ENCODE data around the gene TWIST1. TPM values are rescaled to one million over a fixed set of nuclear protein-coding genes. Genes with fewer than 3 reads are reported as not detected.

Gene TWIST1
- total RNA-seq, 1 experiment from 2014 or later: not detected

DNA sequence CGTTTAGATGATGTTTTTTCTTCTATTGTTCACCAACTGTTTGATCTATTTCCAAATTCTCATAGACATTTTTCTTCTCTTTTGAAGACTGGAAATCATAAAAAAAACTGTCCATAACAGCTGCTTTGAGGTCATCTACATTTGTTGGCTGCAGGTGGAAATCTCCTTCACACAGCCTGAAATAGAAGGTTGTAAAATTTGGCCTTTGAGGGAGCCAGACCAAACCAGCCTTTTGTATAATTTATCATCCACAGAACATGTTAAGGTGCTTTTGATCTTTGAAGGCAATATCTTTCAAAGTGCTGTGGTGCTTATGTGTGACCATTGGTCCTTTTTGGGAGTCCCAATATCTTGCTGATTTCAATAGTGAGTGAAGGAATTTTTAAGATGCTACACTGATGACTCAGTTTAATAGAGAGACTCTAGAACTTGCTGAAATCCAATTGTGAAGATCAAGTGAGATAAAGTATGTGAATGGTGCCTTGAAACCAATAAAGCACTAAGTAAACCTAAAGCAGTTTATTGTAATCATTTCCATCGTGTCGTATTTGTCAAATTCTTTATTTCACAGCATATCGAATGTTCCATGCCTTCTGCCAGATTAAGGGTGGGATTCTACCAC is 22.4 kb upstream of the TWIST1 start:
- BruUV-seq (replicated peaks): no TSS peak
- Histone ChIP-seq H3K27me3 (ENCODE audit: control insufficient read depth, insufficient read depth, low read length) (no peaks in the 10 kb centered on the region), H3K4me3 (ENCODE audit: low read depth in 2 of 2, low read length in 2 of 2) (no peak overlapping the region), H3K36me3 (ENCODE audit: control insufficient read depth, insufficient read depth, low read length) (no peaks in the 10 kb centered on the region), H3K4me1 (ENCODE audit: control insufficient read depth, insufficient read depth, low read length) (no peaks in the 10 kb centered on the region), H3K9me3 (ENCODE audit: control insufficient read depth, insufficient read depth, low read depth, low read length) (no peaks in the 10 kb centered on the region), H3K27ac (ENCODE audit: low read length) (no peak overlapping the region)
- DNase-seq (ENCODE audit: low read depth, low spot score) (no peak), ATAC-seq (no peak)
- in situ Hi-C loops (cut with HindIII; ENCODE audit: low pct_unique_long_range_greater_than_20kb, low sequenced_read_pairs) (no loop called here), intact Hi-C loops (cut with micrococcal nuclease; ENCODE audit: unreplicated experiment) (no loop called here)
- ChIA-PET CTCF (no interaction called here), POLR2A (no interaction called here)
- TF ChIP-seq SIN3A (IDR thresholded peaks at IDR 0.05; ENCODE audit: borderline replicate concordance, insufficient read depth, low read depth, low read length) (no peak), TCF7L2 (IDR thresholded peaks at IDR 0.05; ENCODE audit: low read depth, low read length) (peak; percentile 81; the same call in 1 of the 2 replicates), POLR2AphosphoS5 (IDR thresholded peaks at IDR 0.05; ENCODE audit: low read depth, low read length) (no peak)

DNA sequence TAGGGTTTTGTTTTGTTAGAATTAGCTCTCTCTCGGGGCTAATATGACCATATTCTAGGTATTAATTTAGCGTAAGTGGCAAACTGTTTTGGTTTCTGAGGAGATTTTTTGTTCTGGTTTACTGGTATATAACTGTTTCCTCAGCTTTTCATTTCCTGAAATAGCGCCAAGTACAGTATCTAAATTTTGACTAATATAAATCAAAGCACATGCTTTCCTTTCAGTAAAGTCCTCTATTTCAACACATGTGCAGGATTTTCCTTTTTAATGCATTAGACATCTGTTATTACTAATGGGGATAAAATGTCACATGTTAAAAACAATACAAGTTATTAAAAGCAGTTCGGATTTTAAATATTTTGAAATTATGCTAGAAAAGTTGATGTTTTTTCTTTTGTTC is 16.4 kb upstream of the TWIST1 start:
- ChIA-PET CTCF (no interaction called here), POLR2A (no interaction called here)
- in situ Hi-C loops (cut with HindIII; ENCODE audit: low pct_unique_long_range_greater_than_20kb, low sequenced_read_pairs): no loop called here
- no peak overlapping the region for H3K27ac ChIP-seq (ENCODE audit: low read length)
- H3K27me3 ChIP-seq (ENCODE audit: control insufficient read depth, insufficient read depth, low read length): no peaks in the 10 kb centered on the region
- H3K9me3 ChIP-seq (ENCODE audit: control insufficient read depth, insufficient read depth, low read depth, low read length): peaks cover 4% of the 10 kb centered on the region; the same call in 1 of the 2 replicates
- ATAC-seq: no peak
- no TSS peak for BruUV-seq (replicated peaks)
- intact Hi-C loops (cut with micrococcal nuclease; ENCODE audit: unreplicated experiment): no loop called here
- H3K4me1 ChIP-seq (ENCODE audit: control insufficient read depth, insufficient read depth, low read length): no peaks in the 10 kb centered on the region
- no peak for TF ChIP-seq POLR2AphosphoS5 (IDR thresholded peaks at IDR 0.05; ENCODE audit: low read depth, low read length)
- no peak for TF ChIP-seq SIN3A (IDR thresholded peaks at IDR 0.05; ENCODE audit: borderline replicate concordance, insufficient read depth, low read depth, low read length)
- TF ChIP-seq, protein P1, sequence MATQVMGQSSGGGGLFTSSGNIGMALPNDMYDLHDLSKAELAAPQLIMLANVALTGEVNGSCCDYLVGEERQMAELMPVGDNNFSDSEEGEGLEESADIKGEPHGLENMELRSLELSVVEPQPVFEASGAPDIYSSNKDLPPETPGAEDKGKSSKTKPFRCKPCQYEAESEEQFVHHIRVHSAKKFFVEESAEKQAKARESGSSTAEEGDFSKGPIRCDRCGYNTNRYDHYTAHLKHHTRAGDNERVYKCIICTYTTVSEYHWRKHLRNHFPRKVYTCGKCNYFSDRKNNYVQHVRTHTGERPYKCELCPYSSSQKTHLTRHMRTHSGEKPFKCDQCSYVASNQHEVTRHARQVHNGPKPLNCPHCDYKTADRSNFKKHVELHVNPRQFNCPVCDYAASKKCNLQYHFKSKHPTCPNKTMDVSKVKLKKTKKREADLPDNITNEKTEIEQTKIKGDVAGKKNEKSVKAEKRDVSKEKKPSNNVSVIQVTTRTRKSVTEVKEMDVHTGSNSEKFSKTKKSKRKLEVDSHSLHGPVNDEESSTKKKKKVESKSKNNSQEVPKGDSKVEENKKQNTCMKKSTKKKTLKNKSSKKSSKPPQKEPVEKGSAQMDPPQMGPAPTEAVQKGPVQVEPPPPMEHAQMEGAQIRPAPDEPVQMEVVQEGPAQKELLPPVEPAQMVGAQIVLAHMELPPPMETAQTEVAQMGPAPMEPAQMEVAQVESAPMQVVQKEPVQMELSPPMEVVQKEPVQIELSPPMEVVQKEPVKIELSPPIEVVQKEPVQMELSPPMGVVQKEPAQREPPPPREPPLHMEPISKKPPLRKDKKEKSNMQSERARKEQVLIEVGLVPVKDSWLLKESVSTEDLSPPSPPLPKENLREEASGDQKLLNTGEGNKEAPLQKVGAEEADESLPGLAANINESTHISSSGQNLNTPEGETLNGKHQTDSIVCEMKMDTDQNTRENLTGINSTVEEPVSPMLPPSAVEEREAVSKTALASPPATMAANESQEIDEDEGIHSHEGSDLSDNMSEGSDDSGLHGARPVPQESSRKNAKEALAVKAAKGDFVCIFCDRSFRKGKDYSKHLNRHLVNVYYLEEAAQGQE (IDR thresholded peaks at IDR 0.05; ENCODE audit: insufficient read depth in 1 of 2, low read depth in 2 of 2, low read length in 1 of 2): no peak
- TF ChIP-seq, protein P2, sequence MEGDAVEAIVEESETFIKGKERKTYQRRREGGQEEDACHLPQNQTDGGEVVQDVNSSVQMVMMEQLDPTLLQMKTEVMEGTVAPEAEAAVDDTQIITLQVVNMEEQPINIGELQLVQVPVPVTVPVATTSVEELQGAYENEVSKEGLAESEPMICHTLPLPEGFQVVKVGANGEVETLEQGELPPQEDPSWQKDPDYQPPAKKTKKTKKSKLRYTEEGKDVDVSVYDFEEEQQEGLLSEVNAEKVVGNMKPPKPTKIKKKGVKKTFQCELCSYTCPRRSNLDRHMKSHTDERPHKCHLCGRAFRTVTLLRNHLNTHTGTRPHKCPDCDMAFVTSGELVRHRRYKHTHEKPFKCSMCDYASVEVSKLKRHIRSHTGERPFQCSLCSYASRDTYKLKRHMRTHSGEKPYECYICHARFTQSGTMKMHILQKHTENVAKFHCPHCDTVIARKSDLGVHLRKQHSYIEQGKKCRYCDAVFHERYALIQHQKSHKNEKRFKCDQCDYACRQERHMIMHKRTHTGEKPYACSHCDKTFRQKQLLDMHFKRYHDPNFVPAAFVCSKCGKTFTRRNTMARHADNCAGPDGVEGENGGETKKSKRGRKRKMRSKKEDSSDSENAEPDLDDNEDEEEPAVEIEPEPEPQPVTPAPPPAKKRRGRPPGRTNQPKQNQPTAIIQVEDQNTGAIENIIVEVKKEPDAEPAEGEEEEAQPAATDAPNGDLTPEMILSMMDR (IDR thresholded peaks at IDR 0.05): no peak
- TF ChIP-seq TCF7L2 (IDR thresholded peaks at IDR 0.05; ENCODE audit: low read depth, low read length): no peak
- DNase-seq (ENCODE audit: low read depth, low spot score): no peak
- no peak overlapping the region for H3K4me3 ChIP-seq (ENCODE audit: low read depth in 2 of 2, low read length in 2 of 2)
- no peaks in the 10 kb centered on the region for H3K36me3 ChIP-seq (ENCODE audit: control insufficient read depth, insufficient read depth, low read length)

DNA sequence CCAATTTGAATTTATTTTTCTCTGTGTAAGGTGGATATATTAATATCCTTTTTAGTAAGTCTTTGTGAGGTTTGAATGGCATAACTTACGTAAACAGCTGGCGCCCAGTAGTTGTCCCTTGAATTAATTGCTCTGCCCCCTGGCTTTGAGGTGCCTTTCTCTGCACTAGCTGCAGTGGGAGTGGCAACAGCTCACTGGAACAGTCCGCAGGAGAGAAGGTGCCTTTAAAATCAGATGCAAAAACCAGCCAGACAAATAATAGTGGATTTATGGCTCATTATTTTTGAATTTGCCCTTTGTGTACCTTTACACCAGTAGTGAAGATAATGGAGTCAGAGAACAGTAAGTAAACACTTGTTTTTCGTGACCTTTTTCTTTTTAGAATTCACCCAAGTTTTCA is 16.0 kb upstream of the TWIST1 start:
- no peaks in the 10 kb centered on the region for H3K27me3 ChIP-seq (ENCODE audit: control insufficient read depth, insufficient read depth, low read length)
- in situ Hi-C loops (cut with HindIII; ENCODE audit: low pct_unique_long_range_greater_than_20kb, low sequenced_read_pairs): no loop called here
- ChIA-PET CTCF (interaction anchor here (0.6 kb wide), 1 partner anchor 65 kb away, joined by 4 read pairs; no protein-coding TSS in a partner anchor), POLR2A (no interaction called here)
- DNase-seq (ENCODE audit: low read depth, low spot score) (no peak), ATAC-seq (no peak)
- BruUV-seq (replicated peaks): no TSS peak
- peaks cover 8% of the 10 kb centered on the region; the same call in 1 of the 2 replicates for H3K9me3 ChIP-seq (ENCODE audit: control insufficient read depth, insufficient read depth, low read depth, low read length)
- TF ChIP-seq POLR2AphosphoS5 (IDR thresholded peaks at IDR 0.05; ENCODE audit: low read depth, low read length): no peak
- TF ChIP-seq, protein P2 (IDR thresholded peaks at IDR 0.05): no peak
- no peak for TF ChIP-seq SIN3A (IDR thresholded peaks at IDR 0.05; ENCODE audit: borderline replicate concordance, insufficient read depth, low read depth, low read length)
- TF ChIP-seq TCF7L2 (IDR thresholded peaks at IDR 0.05; ENCODE audit: low read depth, low read length): no peak
- TF ChIP-seq, protein P1 (IDR thresholded peaks at IDR 0.05; ENCODE audit: insufficient read depth in 1 of 2, low read depth in 2 of 2, low read length in 1 of 2): no peak
- H3K27ac ChIP-seq (ENCODE audit: low read length): no peak overlapping the region
- no peaks in the 10 kb centered on the region for H3K4me1 ChIP-seq (ENCODE audit: control insufficient read depth, insufficient read depth, low read length)
- intact Hi-C loops (cut with micrococcal nuclease; ENCODE audit: unreplicated experiment): no loop called here
- H3K4me3 ChIP-seq (ENCODE audit: low read depth in 2 of 2, low read length in 2 of 2): no peak overlapping the region
- H3K36me3 ChIP-seq (ENCODE audit: control insufficient read depth, insufficient read depth, low read length): no peaks in the 10 kb centered on the region
